Measurements from ENCODE around the gene DAP. TPM values are rescaled to one million over a fixed set of nuclear protein-coding genes. Genes with fewer than 3 reads are reported as not detected.
"Not testable (repeated sequence)": the region's sequence is repeated elsewhere in the genome, so short reads cannot be mapped to it uniquely, and the experiment has no call there.

The DAP gene
- total RNA-seq, 1 donor from 2014 or later, result 38.5 TPM

- no peaks in the 10 kb centered on the region for H3K36me3 Mint-ChIP-seq (ENCODE audit: unreplicated experiment)
- no peaks in the 10 kb centered on the region for H3K27me3 Mint-ChIP-seq (ENCODE audit: unreplicated experiment)
- H3K27ac Mint-ChIP-seq (ENCODE audit: unreplicated experiment), result no peak overlapping the region
- no peak for TF ChIP-seq CTCF (IDR thresholded peaks at IDR 0.05; ENCODE audit: partially characterized antibody, unreplicated experiment)
- H3K9me3 Mint-ChIP-seq (ENCODE audit: unreplicated experiment), result no peaks in the 10 kb centered on the region
- H3K4me3 Mint-ChIP-seq (ENCODE audit: unreplicated experiment), result no peak overlapping the region
- H3K4me1 Mint-ChIP-seq (ENCODE audit: low read depth, unreplicated experiment), result no peaks in the 10 kb centered on the region
- peak; percentile 5 for DNase-seq
Measured at GRCh38 chr5:10668697-10669096, 92.3 kb downstream of the DAP start.

- H3K4me1 Mint-ChIP-seq (ENCODE audit: low read depth, unreplicated experiment), result no peaks in the 10 kb centered on the region
- H3K4me3 Mint-ChIP-seq (ENCODE audit: unreplicated experiment), result no peak overlapping the region
- no peak overlapping the region for H3K27ac Mint-ChIP-seq (ENCODE audit: unreplicated experiment)
- H3K36me3 Mint-ChIP-seq (ENCODE audit: unreplicated experiment), result no peaks in the 10 kb centered on the region
- no peak for DNase-seq
- H3K9me3 Mint-ChIP-seq (ENCODE audit: unreplicated experiment), result peaks cover 2% of the 10 kb centered on the region
- peaks cover 2% of the 10 kb centered on the region for H3K27me3 Mint-ChIP-seq (ENCODE audit: unreplicated experiment)
- TF ChIP-seq CTCF (IDR thresholded peaks at IDR 0.05; ENCODE audit: partially characterized antibody, unreplicated experiment), result no peak
Measured at GRCh38 chr5:10667431-10668057, 93.5 kb downstream of the DAP start.

- no peaks in the 10 kb centered on the region for H3K4me1 Mint-ChIP-seq (ENCODE audit: low read depth, unreplicated experiment)
- DNase-seq, result no peak
- H3K4me3 Mint-ChIP-seq (ENCODE audit: unreplicated experiment), result no peak overlapping the region
- TF ChIP-seq CTCF (IDR thresholded peaks at IDR 0.05; ENCODE audit: partially characterized antibody, unreplicated experiment), result no peak
- H3K36me3 Mint-ChIP-seq (ENCODE audit: unreplicated experiment), result no peaks in the 10 kb centered on the region
- peaks cover 8% of the 10 kb centered on the region for H3K27me3 Mint-ChIP-seq (ENCODE audit: unreplicated experiment)
- peaks cover 2% of the 10 kb centered on the region for H3K9me3 Mint-ChIP-seq (ENCODE audit: unreplicated experiment)
- H3K27ac Mint-ChIP-seq (ENCODE audit: unreplicated experiment), result no peak overlapping the region
Measured at GRCh38 chr5:10666531-10667299, 94.3 kb downstream of the DAP start.

- Mint-ChIP-seq H3K27me3 (ENCODE audit: unreplicated experiment) (peaks cover 8% of the 10 kb centered on the region), H3K36me3 (ENCODE audit: unreplicated experiment) (no peaks in the 10 kb centered on the region), H3K4me1 (ENCODE audit: low read depth, unreplicated experiment) (no peaks in the 10 kb centered on the region), H3K9me3 (ENCODE audit: unreplicated experiment) (peaks cover 2% of the 10 kb centered on the region), H3K27ac (ENCODE audit: unreplicated experiment) (no peak overlapping the region), H3K4me3 (ENCODE audit: unreplicated experiment) (no peak overlapping the region)
- no peak for TF ChIP-seq CTCF (IDR thresholded peaks at IDR 0.05; ENCODE audit: partially characterized antibody, unreplicated experiment)
- DNase-seq, result no peak
Measured at GRCh38 chr5:10665799-10666198, 95.2 kb downstream of the DAP start.

- not testable (repeated sequence) for H3K4me1 Mint-ChIP-seq (ENCODE audit: low read depth, unreplicated experiment); H3K9me3 Mint-ChIP-seq (ENCODE audit: unreplicated experiment); H3K27ac Mint-ChIP-seq (ENCODE audit: unreplicated experiment); H3K4me3 Mint-ChIP-seq (ENCODE audit: unreplicated experiment); H3K36me3 Mint-ChIP-seq (ENCODE audit: unreplicated experiment); DNase-seq; H3K27me3 Mint-ChIP-seq (ENCODE audit: unreplicated experiment)
Measured at GRCh38 chr5:10664180-10664769, 96.8 kb downstream of the DAP start.
